ENCODE results near the gene JMJD4. TPM values are rescaled to one million over a fixed set of nuclear protein-coding genes. Genes with fewer than 3 reads are reported as not detected.

Gene JMJD4
- total RNA-seq, 2 donors from 2014 or later, result 19.4 to 21.8 TPM

GRCh38 chr1:227728892-227729143 lies 6.3 kb downstream of the JMJD4 start:
- Histone ChIP-seq H3K9ac (ENCODE audit: extremely low read depth, low read length, poor library complexity, severe bottlenecking) (peak overlapping the region; percentile 49), H3K27ac (ENCODE audit: low read depth, low read length) (no peak overlapping the region), H3K9me3 (ENCODE audit: control insufficient read depth, low read length) (no peaks in the 10 kb centered on the region), H3K4me1 (ENCODE audit: control insufficient read depth, insufficient read depth, low read length) (no peaks in the 10 kb centered on the region), H3K27me3 (ENCODE audit: control insufficient read depth, insufficient read depth, low read length, poor library complexity, severe bottlenecking) (no peaks in the 10 kb centered on the region), H3K4me3 (ENCODE audit: low read length) (peak overlapping the region; percentile 83), H3K36me3 (ENCODE audit: control insufficient read depth, insufficient read depth, low read length) (peaks cover 14% of the 10 kb centered on the region)
- Mint-ChIP-seq H3K9me3 (peaks cover 7% of the 10 kb centered on the region), H3K36me3 (ENCODE audit: low read depth) (peaks cover 6% of the 10 kb centered on the region), H3K4me3 (peak overlapping the region; percentile 69), H3K27ac (peak overlapping the region; percentile 52), H3K27me3 (ENCODE audit: insufficient read depth) (peaks cover 6% of the 10 kb centered on the region), H3K4me1 (peaks cover 15% of the 10 kb centered on the region)
- TF ChIP-seq CTCF (conservative IDR thresholded peaks at IDR 0.05), result no peak
- WGBS, 2 experiments (ENCODE audit: insufficient coverage in 1 of 2, insufficient read length in 1 of 2), result 13 to 29% methylated on average over 3 to 11 of the region's 11 CpGs
- DNase-seq, result no peak

GRCh38 chr1:227728059-227728891 lies 6.8 kb downstream of the JMJD4 start:
- peak; percentile 94 for DNase-seq
- peaks cover under 1% of the 10 kb centered on the region for H3K36me3 Mint-ChIP-seq (ENCODE audit: low read depth)
- H3K27ac Mint-ChIP-seq, result peak overlapping the region; percentile 52
- Histone ChIP-seq H3K27me3 (ENCODE audit: control insufficient read depth, insufficient read depth, low read length, poor library complexity, severe bottlenecking) (no peaks in the 10 kb centered on the region), H3K9me3 (ENCODE audit: control insufficient read depth, low read length) (peaks cover 3% of the 10 kb centered on the region), H3K4me3 (ENCODE audit: low read length) (peak overlapping the region; percentile 83), H3K9ac (ENCODE audit: extremely low read depth, low read length, poor library complexity, severe bottlenecking) (peak overlapping the region; percentile 49), H3K27ac (ENCODE audit: low read depth, low read length) (no peak overlapping the region), H3K4me1 (ENCODE audit: control insufficient read depth, insufficient read depth, low read length) (no peaks in the 10 kb centered on the region), H3K36me3 (ENCODE audit: control insufficient read depth, insufficient read depth, low read length) (peaks cover 14% of the 10 kb centered on the region)
- peaks cover 12% of the 10 kb centered on the region for H3K9me3 Mint-ChIP-seq
- peak overlapping the region; percentile 69 for H3K4me3 Mint-ChIP-seq
- no peak for TF ChIP-seq CTCF (conservative IDR thresholded peaks at IDR 0.05)
- H3K4me1 Mint-ChIP-seq, result peaks cover 13% of the 10 kb centered on the region
- WGBS, 2 experiments (ENCODE audit: insufficient coverage in 1 of 2, insufficient read length in 1 of 2), result 3 to 4% methylated on average over 22 to 37 of the region's 51 CpGs
- H3K27me3 Mint-ChIP-seq (ENCODE audit: insufficient read depth), result peaks cover 6% of the 10 kb centered on the region

GRCh38 chr1:227726924-227727599 lies 8.0 kb downstream of the JMJD4 start:
- no peak overlapping the region for H3K4me3 ChIP-seq (ENCODE audit: low read length)
- Mint-ChIP-seq H3K27me3 (ENCODE audit: insufficient read depth) (peaks cover 6% of the 10 kb centered on the region), H3K36me3 (ENCODE audit: low read depth) (no peaks in the 10 kb centered on the region), H3K4me3 (peak overlapping the region; percentile 69), H3K27ac (no peak overlapping the region), H3K9me3 (peaks cover 24% of the 10 kb centered on the region), H3K4me1 (peaks cover 13% of the 10 kb centered on the region)
- H3K9me3 ChIP-seq (ENCODE audit: control insufficient read depth, low read length), result peaks cover 8% of the 10 kb centered on the region
- no peaks in the 10 kb centered on the region for H3K4me1 ChIP-seq (ENCODE audit: control insufficient read depth, insufficient read depth, low read length)
- no peak for TF ChIP-seq CTCF (conservative IDR thresholded peaks at IDR 0.05)
- H3K27me3 ChIP-seq (ENCODE audit: control insufficient read depth, insufficient read depth, low read length, poor library complexity, severe bottlenecking), result no peaks in the 10 kb centered on the region
- no peak overlapping the region for H3K9ac ChIP-seq (ENCODE audit: extremely low read depth, low read length, poor library complexity, severe bottlenecking)
- no peak for DNase-seq
- no peak overlapping the region for H3K27ac ChIP-seq (ENCODE audit: low read depth, low read length)
- WGBS, 2 experiments (ENCODE audit: insufficient coverage in 1 of 2, insufficient read length in 1 of 2), result 91 to 96% methylated on average over 6 of the region's 6 CpGs
- H3K36me3 ChIP-seq (ENCODE audit: control insufficient read depth, insufficient read depth, low read length), result peaks cover 2% of the 10 kb centered on the region

Data from endodermal cell (in vitro differentiated cells).